OCI-LY7 (cell line): Measurements from ENCODE around the gene CMTM8. TPM values are rescaled to one million over a fixed set of nuclear protein-coding genes. Genes with fewer than 3 reads are reported as not detected.

ENCODE experiments used
- BruUV-seq: library from RNA; stranded (reverse); fragments of 400-500 nt; replicated peaks from 2 replicates; lab custom pipeline; 2021; lab: Mats Ljungman, UMichigan
- CTCF ChIA-PET: fragments of 300-600 bp; sonication (Branson Sonifier 250); formaldehyde crosslinking; loops from one replicate; lab custom pipeline; 2022; ENCODE audit warnings: antibody characterized with exemption; ENCODE audit not compliant: unreplicated experiment; lab: Charles Lee
- POLR2A ChIA-PET: fragments of 300-600 bp; sonication (Branson Sonifier 250); formaldehyde crosslinking; loops from one replicate; lab custom pipeline; 2022; ENCODE audit warnings: antibody characterized with exemption; lab: Charles Lee
- DNase-seq: peaks from one replicate; pipeline ENCODE4 v3.0.0-alpha.2; 2015; ENCODE audit warnings: low spot score
- H2AFZ ChIP-seq: fragments of 200-600 bp; sonication (generic), shearing (Covaris generic); 2 replicates; pipeline ENCODE4 v1.6.1; 2014; ENCODE audit warnings: mild to moderate bottlenecking, antibody characterized with exemption, low read length, moderate library complexity
- H3K27ac ChIP-seq: fragments of 200-600 bp; sonication (generic); 2 replicates; pipeline ENCODE4 v1.5.1; 2014; ENCODE audit warnings: mixed run types, low read depth, mild to moderate bottlenecking, moderate library complexity, low read length, inconsistent platforms; ENCODE audit not compliant: poor library complexity, severe bottlenecking
- H3K36me3 ChIP-seq: fragments of 200-600 bp; sonication (generic); 2 replicates; pipeline ENCODE4 v1.6.1; 2014; ENCODE audit warnings: mild to moderate bottlenecking, antibody characterized with exemption, low read length, moderate library complexity, mixed read lengths; ENCODE audit not compliant: insufficient read depth
- H3K4me1 ChIP-seq: fragments of 200-600 bp; sonication (generic); 2 replicates; pipeline ENCODE4 v1.5.1; 2014; ENCODE audit warnings: mild to moderate bottlenecking, low read length; ENCODE audit not compliant: insufficient read depth, poor library complexity, severe bottlenecking
- H3K4me2 ChIP-seq: fragments of 200-600 bp; sonication (generic); 2 replicates; pipeline ENCODE4 v1.6.1; 2014; ENCODE audit warnings: mild to moderate bottlenecking, low read length
- H3K4me3 ChIP-seq: fragments of 200-600 bp; sonication (generic); 2 replicates; pipeline ENCODE4 v1.5.1; 2014; ENCODE audit warnings: mild to moderate bottlenecking, low read depth, low read length; ENCODE audit not compliant: poor library complexity, severe bottlenecking
- H3K79me2 ChIP-seq: fragments of 200-600 bp; sonication (generic); 2 replicates; pipeline ENCODE4 v1.6.1; 2016; ENCODE audit warnings: low read depth, mild to moderate bottlenecking, low read length, moderate library complexity, mixed read lengths; ENCODE audit not compliant: insufficient read depth
- H3K9me2 ChIP-seq: fragments of 200-600 bp; sonication (generic); 2 replicates; pipeline ENCODE4 v1.6.1; 2016; ENCODE audit warnings: mild to moderate bottlenecking, low read length, mixed read lengths; ENCODE audit not compliant: insufficient read depth
- H3K9me3 ChIP-seq: fragments of 200-600 bp; sonication (generic); 2 replicates; pipeline ENCODE4 v1.6.1; 2014; ENCODE audit warnings: mild to moderate bottlenecking, mixed run types, low read length, mixed read lengths
- H4K20me1 ChIP-seq: fragments of 200-600 bp; sonication (generic); 2 replicates; pipeline ENCODE4 v1.6.1; 2014; ENCODE audit warnings: mild to moderate bottlenecking, antibody characterized with exemption, low read length, moderate library complexity, mixed read lengths; ENCODE audit not compliant: insufficient read depth
- EZH2phosphoT487 ChIP-seq: fragments of 200-600 bp; sonication (generic); IDR thresholded peaks from 2 replicates; pipeline ENCODE4 v1.6.1; 2018; ENCODE audit warnings: low read depth, borderline replicate concordance, mild to moderate bottlenecking, mixed run types, antibody characterized with exemption, low read length, moderate library complexity, mixed read lengths
- intact Hi-C: fragments of 100-400 bp; cut with micrococcal nuclease; formaldehyde crosslinking; loops from one replicate; pipeline ENCODE4 v1.10.0; 2022; ENCODE audit not compliant: unreplicated experiment
- total RNA-seq, 2 experiments: library from RNA; depleted of rRNA in 1 of 2; stranded (reverse); fragments of >200 nt in 1 of 2; shearing (Covaris generic) in 1 of 2; gene quantifications; 2 replicates each; pipeline ENCODE4 v1.2.3, GENCODE V29; 2014 to 2022
- TF ChIP-seq, protein P1 (sequence below): fragments of 200-600 bp; sonication (generic); conservative IDR thresholded peaks from 2 replicates; pipeline ENCODE4 v1.5.1; 2014; ENCODE audit warnings: mild to moderate bottlenecking, antibody characterized with exemption, low read length, moderate library complexity, mixed read lengths

Gene CMTM8
- total RNA-seq, 2 experiments from 2014 or later: 1.5 to 3.0 TPM

DNA sequence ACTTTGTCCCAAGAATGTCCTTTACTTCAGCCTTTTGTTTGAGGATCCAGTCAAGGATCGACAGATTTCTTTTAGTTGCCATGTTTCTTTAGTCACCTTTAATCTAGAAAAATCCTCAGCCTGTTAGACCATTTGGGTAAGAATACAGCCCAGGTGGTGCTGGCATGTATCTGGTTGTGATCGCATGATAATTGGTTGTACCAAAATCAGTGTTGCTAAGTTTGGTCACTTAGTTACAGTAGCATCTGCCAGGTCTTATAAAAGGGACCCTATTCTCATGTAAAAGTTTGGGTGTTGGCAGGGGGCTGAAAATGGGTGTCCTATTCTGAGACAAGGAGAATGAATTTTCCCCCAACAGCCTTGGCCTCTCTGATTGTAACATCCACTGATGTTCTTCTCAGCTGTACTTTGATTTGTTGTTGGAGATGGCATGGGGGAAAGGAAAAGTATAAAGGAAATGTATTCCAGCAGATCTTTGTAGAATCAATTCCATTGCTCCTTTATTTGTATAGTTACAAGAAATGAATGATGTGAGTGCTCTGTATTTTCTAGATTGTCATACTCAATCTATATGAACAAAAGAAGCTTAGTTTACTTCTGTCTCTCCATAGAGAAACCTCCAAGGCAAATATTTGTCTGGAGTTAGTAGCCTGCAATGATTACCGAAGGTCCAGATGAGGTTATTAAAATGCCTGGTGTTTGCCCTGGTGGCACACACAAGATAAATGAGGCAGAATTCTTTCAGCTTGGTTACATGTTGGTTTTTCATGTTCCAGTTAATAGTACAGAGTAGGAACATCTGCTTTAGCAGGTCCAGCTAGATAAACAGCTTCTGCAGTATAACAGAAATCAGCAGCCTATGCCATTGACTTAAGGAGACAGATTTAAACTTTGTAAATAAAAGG lies 65.7 kb downstream of the CMTM8 start:
- Histone ChIP-seq H3K4me2 (no peak overlapping the region), H3K4me3 (no peak overlapping the region), H3K36me3 (no peaks in the 10 kb centered on the region), H4K20me1 (no peaks in the 10 kb centered on the region), H3K4me1 (no peaks in the 10 kb centered on the region), H2AFZ (no peak overlapping the region), H3K9me3 (no peaks in the 10 kb centered on the region), H3K27ac (no peak overlapping the region), H3K79me2 (no peaks in the 10 kb centered on the region), H3K9me2 (no peaks in the 10 kb centered on the region)
- DNase-seq: no peak
- intact Hi-C loops: no loop called here
- POLR2A ChIA-PET: interaction anchor here (0.6 to 0.9 kb wide), 3 partner anchors 12 to 347 kb away, joined by 3 to 4 read pairs (median 3); no protein-coding TSS in a partner anchor
- TF ChIP-seq, protein P1, sequence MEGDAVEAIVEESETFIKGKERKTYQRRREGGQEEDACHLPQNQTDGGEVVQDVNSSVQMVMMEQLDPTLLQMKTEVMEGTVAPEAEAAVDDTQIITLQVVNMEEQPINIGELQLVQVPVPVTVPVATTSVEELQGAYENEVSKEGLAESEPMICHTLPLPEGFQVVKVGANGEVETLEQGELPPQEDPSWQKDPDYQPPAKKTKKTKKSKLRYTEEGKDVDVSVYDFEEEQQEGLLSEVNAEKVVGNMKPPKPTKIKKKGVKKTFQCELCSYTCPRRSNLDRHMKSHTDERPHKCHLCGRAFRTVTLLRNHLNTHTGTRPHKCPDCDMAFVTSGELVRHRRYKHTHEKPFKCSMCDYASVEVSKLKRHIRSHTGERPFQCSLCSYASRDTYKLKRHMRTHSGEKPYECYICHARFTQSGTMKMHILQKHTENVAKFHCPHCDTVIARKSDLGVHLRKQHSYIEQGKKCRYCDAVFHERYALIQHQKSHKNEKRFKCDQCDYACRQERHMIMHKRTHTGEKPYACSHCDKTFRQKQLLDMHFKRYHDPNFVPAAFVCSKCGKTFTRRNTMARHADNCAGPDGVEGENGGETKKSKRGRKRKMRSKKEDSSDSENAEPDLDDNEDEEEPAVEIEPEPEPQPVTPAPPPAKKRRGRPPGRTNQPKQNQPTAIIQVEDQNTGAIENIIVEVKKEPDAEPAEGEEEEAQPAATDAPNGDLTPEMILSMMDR: no peak
- no peak for TF ChIP-seq EZH2phosphoT487
- CTCF ChIA-PET: no interaction called here
- BruUV-seq: no TSS peak

- TF ChIP-seq, protein P1: no peak
- no peak for TF ChIP-seq EZH2phosphoT487
- H3K4me1 ChIP-seq: no peaks in the 10 kb centered on the region
- no peak for DNase-seq
- no peaks in the 10 kb centered on the region for H3K79me2 ChIP-seq
- CTCF ChIA-PET: no interaction called here
- POLR2A ChIA-PET: no interaction called here
- no peaks in the 10 kb centered on the region for H3K9me2 ChIP-seq
- no peaks in the 10 kb centered on the region for H4K20me1 ChIP-seq
- H2AFZ ChIP-seq: no peak overlapping the region
- no peak overlapping the region for H3K4me2 ChIP-seq
- intact Hi-C loops: no loop called here
- no peaks in the 10 kb centered on the region for H3K9me3 ChIP-seq
- BruUV-seq: no TSS peak
- H3K4me3 ChIP-seq: no peak overlapping the region
- H3K27ac ChIP-seq: no peak overlapping the region
- H3K36me3 ChIP-seq: no peaks in the 10 kb centered on the region
Measured at GRCh38 chr3:32305361-32305876, 66.9 kb downstream of the CMTM8 start.

DNA sequence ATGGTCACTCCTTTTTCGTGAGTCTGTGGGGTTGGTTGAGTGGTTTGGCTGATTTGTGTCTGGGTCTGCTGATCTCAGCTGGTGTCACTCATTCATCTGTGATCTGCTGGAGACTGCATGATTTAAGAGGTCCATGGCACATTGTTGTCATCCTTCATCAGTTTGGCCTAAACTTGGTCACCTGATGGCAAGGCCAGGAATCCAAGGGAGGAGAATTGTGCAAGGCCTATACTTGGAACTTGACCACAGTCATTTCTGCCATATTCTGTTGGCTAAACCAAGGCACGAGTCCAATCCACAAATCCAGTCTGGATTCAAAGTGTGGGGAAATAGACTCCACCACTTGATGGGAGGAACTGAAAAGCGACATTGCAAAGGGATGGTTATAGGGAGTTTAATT lies 67.6 kb downstream of the CMTM8 start:
- H3K9me2 ChIP-seq: no peaks in the 10 kb centered on the region
- no peak for DNase-seq
- no peak overlapping the region for H3K4me2 ChIP-seq
- H3K79me2 ChIP-seq: no peaks in the 10 kb centered on the region
- H2AFZ ChIP-seq: no peak overlapping the region
- H3K4me1 ChIP-seq: no peaks in the 10 kb centered on the region
- H3K36me3 ChIP-seq: no peaks in the 10 kb centered on the region
- no peaks in the 10 kb centered on the region for H4K20me1 ChIP-seq
- intact Hi-C loops: no loop called here
- POLR2A ChIA-PET: no interaction called here
- H3K27ac ChIP-seq: no peak overlapping the region
- no peak overlapping the region for H3K4me3 ChIP-seq
- CTCF ChIA-PET: no interaction called here
- no peaks in the 10 kb centered on the region for H3K9me3 ChIP-seq
- BruUV-seq: no TSS peak
- TF ChIP-seq, protein P1: no peak
- no peak for TF ChIP-seq EZH2phosphoT487
